GM18909 (cell line): ENCODE measurements around the gene TOR2A.
"Not testable (repeated sequence)": the region's sequence is repeated elsewhere in the genome, so short reads cannot be mapped to it uniquely, and the experiment has no call there.

ENCODE experiments used
- ATAC-seq: cut with Tn5 transposase; IDR thresholded peaks from one replicate; pipeline ENCODE4 v1.9.1; 2021; ENCODE audit warnings: mild to moderate bottlenecking; ENCODE audit not compliant: unreplicated experiment, poor library complexity

TOR2A gene

GRCh38 chr9:127734747-127735529, at the start of gene TOR2A:
Gene TOR2A, minus strand, starts transcription at chr9:127735294. Its CDS starts 24 bp downstream, at chr9:127735270.
- ATAC-seq, result peak; percentile 89

DNA sequence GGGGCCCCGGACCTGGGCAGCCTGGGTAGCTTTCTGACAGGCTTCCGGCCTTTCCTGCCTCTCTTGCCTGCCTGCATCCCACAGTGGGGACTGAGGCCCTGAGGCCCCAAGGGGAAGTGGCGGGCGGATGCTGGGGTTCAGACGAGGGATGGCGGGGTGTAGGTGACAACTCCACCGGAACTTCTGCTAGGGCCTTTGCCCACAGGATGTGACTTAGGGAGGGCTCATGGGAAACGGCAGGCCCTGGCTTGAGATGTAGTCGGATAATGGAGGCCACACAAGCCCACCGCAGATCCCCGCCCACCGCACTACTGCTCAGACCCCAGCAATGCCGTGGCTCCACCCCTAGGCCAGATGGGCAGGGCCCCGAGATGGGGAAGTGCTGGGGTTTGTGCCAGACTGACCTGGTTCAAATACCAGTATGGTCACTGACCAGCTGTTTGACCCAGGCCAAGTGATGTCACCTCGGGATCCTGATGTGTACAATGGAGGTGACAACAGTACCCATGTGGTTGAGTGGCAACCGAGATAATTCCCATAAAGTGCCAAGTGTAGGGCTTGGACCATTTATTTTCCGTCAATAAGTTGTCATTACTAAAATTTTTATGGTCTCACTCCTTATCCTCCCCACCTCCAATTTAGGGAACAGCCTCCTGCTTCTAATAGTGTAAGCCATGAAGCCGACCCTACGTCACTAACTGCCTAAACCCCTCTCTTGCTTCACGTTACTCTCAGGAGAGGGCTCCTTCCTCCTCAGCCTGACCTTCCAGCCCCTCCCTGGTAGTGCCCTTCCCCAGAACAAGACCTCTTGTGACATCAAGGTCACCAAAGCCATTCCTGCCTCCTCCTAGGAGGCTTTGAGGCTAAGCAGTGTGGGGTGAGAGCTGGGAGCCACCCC, 48.3 kb upstream of the TOR2A start:
- ATAC-seq, result no peak

GRCh38 chr9:127781806-127782205, 46.7 kb upstream of the TOR2A start:
- ATAC-seq, result no peak

DNA sequence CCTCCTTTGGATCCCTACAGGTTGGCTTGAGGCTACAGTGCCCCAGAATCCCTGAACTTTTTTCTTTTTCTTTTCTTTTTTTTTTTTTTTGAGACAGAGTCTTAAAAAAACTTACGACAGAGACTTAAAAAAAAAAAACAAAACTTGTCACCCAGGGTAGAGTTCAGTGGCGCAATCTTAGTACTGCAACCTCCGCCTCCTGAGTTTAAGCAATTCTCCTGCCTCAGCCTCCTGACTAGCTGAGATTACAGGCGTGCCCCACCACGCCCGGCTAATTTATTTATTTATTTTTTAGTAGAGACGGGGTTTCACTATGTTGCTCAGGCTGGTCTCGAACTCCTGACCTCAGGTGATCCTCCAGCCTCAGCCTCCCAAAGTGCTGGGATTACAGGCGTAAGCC, 45.8 kb upstream of the TOR2A start:
- ATAC-seq, result not testable (repeated sequence)

- no peak for ATAC-seq
Measured at GRCh38 chr9:127780126-127780885, 45.2 kb upstream of the TOR2A start.

DNA sequence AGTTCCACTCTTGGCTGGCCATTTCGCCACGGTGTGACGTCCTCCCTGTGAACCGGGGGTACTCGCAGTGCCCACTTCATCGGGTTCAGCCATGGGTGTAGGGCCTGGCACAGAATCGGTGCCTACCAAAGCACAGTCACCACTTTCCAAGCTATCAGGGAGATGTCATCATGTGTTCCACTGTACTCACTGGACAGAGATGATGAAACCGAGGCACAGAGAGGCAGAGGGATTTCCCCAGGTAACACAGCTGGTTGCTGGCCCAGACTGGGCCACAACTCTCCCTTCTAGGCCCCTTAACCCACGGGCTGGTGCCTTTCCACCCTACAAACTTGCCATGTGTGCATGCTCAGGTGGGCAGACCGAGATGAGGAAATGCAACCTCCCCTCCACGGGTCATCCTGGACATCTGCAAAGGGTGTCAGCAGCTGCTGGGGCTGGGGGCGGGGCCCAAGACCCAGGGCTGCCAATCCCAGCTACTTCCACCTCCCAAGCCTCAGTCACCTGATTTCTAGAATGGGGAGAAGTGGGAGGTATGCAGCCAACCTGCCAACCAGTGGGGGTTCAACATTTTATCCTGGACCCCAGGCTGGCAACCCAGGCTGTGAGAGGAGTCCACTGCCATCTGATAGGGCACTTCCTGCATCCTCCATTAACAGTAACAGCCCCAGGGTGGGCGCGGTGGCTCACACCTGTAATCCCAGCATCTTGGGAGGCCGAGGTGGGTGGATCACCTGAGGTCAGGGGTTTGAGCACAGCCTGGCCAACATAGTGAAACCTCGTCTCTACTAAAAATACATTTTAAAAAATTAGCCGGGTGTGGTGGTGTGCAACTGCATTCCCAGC, 44.3 kb upstream of the TOR2A start:
- peak; percentile 45 for ATAC-seq

DNA sequence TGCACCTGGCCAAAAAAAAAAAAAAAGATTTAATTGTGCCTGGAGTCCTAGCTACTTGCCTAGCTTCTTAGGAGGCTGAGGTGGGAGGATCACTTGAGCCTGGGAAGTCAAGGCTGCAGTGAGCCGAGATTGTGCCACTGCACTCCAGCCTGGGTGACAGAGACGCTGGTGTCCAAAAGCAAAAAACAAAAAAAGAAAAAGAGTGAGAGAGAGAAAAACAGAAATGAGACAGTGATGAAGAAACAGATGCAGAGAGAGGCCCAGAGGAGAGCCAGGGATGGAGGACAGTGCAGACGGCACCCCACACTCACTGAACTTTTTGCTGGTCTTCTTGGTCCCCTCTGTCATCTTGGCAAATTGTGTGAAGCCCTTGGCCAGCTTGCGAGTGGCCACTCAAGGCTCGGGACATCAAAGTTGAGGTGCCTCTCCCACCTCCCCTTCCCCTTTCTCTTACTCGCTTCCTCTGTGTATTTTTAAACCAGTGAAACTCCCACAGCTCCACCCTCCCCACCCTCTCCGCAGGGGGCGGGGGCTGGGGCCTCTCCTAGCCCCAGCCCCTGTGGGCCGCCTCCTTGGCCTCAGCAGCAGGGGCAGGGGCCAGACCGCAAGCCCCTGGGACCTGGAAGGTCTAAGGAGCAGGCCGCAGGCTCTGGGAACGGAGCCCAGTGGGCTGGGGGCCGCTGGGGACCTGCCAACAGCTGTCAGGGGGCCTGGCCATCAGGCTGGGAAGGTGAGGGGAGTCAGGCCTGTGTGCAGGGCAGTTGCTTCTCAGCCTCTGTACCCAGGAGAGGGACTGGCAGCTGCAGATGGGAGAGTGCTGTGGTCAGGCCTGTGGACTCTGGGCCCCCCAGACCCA, 43.4 kb upstream of the TOR2A start, which contains the start of gene SH2D3C:
SH2D3C (minus strand) TSS at position 387 of the 856 bp plus-strand sequence; CDS start at position 348, 39 bp downstream.
- peak; percentile 36 for ATAC-seq

DNA sequence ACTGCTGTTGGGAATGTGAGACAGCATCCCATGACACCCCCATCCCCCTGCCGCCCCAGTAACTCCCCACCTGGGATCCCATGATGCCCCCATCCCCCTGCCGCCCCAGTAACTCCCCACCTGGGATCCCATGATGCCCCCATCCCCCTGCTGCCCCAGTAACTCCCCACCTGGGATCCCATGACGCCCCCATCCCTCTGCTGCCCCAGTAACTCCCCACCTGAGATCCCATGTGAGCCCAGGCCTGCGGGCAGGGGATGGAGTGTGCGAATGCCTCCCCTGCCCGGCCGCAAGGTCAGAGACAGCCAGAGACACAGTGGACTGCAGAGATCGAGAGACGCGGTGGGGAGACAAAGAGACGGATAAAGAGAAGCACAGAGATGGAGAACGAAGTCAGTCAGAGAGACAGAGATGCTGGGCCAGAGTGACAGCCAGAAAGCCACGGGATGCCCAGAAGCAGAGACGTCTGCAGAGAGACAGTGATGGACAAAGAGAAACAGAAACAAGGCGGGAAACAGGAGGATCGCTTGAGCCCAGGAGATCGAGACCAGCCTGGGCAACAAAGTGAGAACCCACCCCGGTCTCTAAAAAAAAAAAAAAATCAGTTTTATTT, 42.4 kb upstream of the TOR2A start:
- ATAC-seq, result no peak

DNA sequence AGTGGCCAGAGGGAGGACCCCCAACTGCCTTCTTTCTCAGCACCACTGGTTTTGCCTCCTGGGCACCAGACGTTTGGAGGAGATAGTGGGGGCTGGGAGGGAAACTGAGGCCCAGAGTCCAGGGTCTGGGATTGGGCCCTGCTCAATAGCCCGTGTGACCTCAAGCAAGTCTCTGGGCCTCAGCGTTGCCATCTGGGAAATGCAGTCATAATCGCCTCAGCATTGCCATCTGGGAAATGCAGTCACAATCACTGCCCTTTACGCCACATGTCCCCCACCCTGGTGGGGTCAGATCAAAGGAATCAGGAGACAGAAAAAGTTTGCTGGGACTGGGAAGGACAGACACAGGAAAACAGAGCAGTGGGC, 41.8 kb upstream of the TOR2A start:
- no peak for ATAC-seq

GRCh38 chr9:127776195-127776923, 41.3 kb upstream of the TOR2A start:
- no peak for ATAC-seq

DNA sequence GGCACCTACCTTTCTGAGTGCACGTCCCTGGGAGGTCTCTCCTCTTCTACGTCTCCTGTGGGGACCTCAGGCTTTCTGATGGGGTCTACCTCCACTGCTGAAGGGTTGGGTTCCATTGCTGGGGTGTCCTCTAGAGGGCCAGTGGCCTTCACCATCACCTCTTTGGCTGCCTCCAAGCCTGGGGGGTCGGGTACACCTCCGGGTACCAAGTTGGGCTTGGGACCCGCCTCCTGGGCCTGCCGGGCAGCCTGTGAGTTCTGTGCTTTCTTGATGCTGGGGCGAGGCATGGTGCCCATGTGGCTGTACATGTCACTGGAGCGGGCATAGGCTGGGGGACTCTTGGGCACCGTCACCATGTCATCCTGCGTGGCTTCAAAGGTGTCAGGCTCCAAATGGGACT, 38.9 kb upstream of the TOR2A start:
- ATAC-seq, result no peak

GRCh38 chr9:127773272-127773671, 38.2 kb upstream of the TOR2A start:
- no peak for ATAC-seq

GRCh38 chr9:127772603-127773002, 37.5 kb upstream of the TOR2A start:
- ATAC-seq, result no peak

GRCh38 chr9:127771570-127772189, 36.6 kb upstream of the TOR2A start:
- no peak for ATAC-seq

DNA sequence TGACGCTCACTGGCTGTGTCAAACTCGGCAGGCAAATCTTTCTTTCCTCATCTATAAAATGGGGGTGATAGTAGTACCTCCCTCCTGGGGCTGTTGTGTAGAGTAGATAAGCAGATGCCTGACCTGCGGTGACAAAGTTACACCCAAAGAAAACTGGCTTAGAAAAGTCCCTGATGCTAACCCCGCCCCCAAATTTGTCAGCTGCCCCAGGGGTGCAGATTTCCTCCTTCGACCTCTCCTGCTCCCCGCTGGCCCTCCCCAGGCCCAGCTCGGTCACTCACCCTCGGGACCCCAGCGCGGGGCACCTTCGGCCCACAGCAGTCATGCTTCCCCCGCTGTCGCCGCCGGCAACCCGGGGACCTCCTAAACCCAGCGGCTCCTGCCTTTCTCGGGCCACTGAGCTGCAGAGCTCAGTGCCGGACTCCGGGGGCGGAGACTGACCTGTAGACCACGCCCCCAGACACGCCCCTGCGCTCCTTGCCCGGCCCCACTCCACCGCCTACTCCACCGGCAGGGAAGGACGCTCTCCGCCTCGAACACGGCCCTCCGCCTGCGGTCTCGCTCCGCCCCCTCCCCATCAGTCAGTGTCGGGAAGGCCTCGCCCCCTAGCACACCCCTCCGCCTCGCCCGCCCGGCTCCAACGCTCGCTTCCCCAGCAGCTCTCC, 35.9 kb upstream of the TOR2A start:
- ATAC-seq, result peak; percentile 85

DNA sequence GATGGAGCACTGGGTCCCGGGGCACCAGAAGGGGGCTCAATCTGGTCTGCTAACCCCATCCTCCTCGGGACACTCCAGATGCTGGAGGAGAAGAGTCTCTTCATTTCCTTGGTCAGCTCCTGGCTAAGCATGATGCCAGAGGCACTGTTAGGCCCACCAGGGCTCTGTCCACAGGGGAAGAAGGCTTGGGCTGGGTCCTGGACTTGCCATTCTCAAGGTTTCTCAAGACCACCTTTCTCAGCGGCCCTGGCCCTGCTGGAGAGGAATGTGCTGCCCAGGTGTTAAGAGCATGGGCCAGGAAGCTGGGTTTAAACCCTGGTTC, 35.5 kb upstream of the TOR2A start:
- peak; percentile 2 for ATAC-seq
